Ectodermal cell (in vitro differentiated cells): ENCODE data around the gene RABGGTA.

Source experiments
- H3K27ac ChIP-seq: 2 replicates; pipeline ENCODE4 v1.7.0; 2013; ENCODE audit warnings: mild to moderate bottlenecking, low read depth, low read length; ENCODE audit not compliant: insufficient read depth, poor library complexity, severe bottlenecking
- H3K27me3 ChIP-seq: 2 replicates; pipeline ENCODE4 v1.7.0; 2013; ENCODE audit warnings: mild to moderate bottlenecking, low read length; ENCODE audit not compliant: insufficient read depth, control insufficient read depth, poor library complexity, severe bottlenecking
- H3K36me3 ChIP-seq: one replicate; pipeline ENCODE4 v1.7.0; 2013; ENCODE audit warnings: low read length; ENCODE audit not compliant: control insufficient read depth, insufficient read depth
- H3K4me1 ChIP-seq: one replicate; pipeline ENCODE4 v1.7.0; 2013; ENCODE audit warnings: low read length; ENCODE audit not compliant: control insufficient read depth, insufficient read depth
- H3K4me3 ChIP-seq: 2 replicates; pipeline ENCODE4 v1.7.0; 2013; ENCODE audit warnings: low read depth, low read length, control low read depth; ENCODE audit not compliant: insufficient read depth
- H3K9me3 ChIP-seq: 2 replicates; pipeline ENCODE4 v1.7.0; 2013; ENCODE audit warnings: mild to moderate bottlenecking, low read length, moderate library complexity; ENCODE audit not compliant: control insufficient read depth
- whole genome bisulfite sequencing, 2 experiments: methylation state at CpG; one replicate each; pipeline ENCODE4 v1.1.7; 2013; ENCODE audit warnings: missing lambda C conversion rate in 2 of 2; 5-methylcytosine and 5-hydroxymethylcytosine counted together

Gene RABGGTA

DNA sequence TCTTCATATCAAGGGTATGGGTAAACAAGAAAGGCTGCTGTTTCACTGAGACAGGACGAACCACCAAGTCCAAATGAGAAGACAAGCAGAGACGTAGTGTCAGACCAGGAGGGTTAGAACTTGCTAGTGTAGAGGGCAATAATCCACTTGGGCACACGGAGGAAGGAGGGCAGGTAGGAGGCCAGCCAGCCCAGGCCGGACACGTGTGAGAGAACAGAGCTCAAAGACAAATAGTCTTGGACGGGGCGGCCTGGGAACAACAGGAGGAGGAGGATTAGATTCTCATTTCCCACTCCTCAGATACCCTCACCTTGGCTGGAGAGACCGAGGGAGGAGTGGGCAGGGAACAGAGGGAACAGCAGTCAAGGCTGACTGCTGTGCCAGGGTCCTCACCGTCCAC, 19.3 kb upstream of the RABGGTA start:
- Histone ChIP-seq H3K9me3 (no peaks in the 10 kb centered on the region), H3K36me3 (no peaks in the 10 kb centered on the region), H3K4me1 (no peaks in the 10 kb centered on the region), H3K4me3 (no peak overlapping the region), H3K27me3 (no peaks in the 10 kb centered on the region), H3K27ac (no peak overlapping the region)
- 93 to 94% methylated on average over 8 to 9 of the region's 9 CpGs for WGBS, 2 experiments

- H3K27ac ChIP-seq, result no peak overlapping the region
- H3K4me1 ChIP-seq, result no peaks in the 10 kb centered on the region
- no peaks in the 10 kb centered on the region for H3K36me3 ChIP-seq
- no peaks in the 10 kb centered on the region for H3K9me3 ChIP-seq
- 75 to 80% methylated on average over 6 of the region's 6 CpGs for WGBS, 2 experiments
- H3K27me3 ChIP-seq, result no peaks in the 10 kb centered on the region
- no peak overlapping the region for H3K4me3 ChIP-seq
Observed at GRCh38 chr14:24289649-24290280, 18.4 kb upstream of the RABGGTA start.

DNA sequence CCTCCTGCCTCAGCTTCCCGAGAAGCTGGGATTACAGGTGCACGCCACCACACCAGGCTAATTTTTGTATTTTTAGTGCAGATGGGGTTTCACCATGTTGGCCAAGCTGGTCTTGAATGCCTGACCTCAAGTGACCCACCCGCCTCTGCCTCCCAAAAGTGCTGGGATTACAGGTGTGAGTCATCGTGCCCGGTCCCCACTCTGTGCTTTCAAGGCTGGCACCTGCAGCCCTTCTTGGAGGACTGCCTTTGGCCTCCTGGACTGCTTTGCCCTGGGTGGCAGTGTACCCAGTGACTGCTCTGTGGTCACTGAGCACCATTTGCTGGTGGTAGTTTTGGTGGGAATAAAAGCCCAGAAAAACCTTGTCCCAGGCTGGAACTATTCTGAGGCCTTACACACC, 15.6 kb upstream of the RABGGTA start:
- H3K27ac ChIP-seq, result no peak overlapping the region
- no peaks in the 10 kb centered on the region for H3K36me3 ChIP-seq
- H3K9me3 ChIP-seq, result no peaks in the 10 kb centered on the region
- H3K27me3 ChIP-seq, result no peaks in the 10 kb centered on the region
- no peaks in the 10 kb centered on the region for H3K4me1 ChIP-seq
- no peak overlapping the region for H3K4me3 ChIP-seq
- 88 to 94% methylated on average over 5 of the region's 5 CpGs for WGBS, 2 experiments

GRCh38 chr14:24285351-24285750, 14.0 kb upstream of the RABGGTA start:
- no peaks in the 10 kb centered on the region for H3K4me1 ChIP-seq
- no peak overlapping the region for H3K4me3 ChIP-seq
- H3K36me3 ChIP-seq, result no peaks in the 10 kb centered on the region
- 92 to 95% methylated on average over 4 of the region's 4 CpGs for WGBS, 2 experiments
- no peaks in the 10 kb centered on the region for H3K27me3 ChIP-seq
- no peaks in the 10 kb centered on the region for H3K9me3 ChIP-seq
- no peak overlapping the region for H3K27ac ChIP-seq

- 82 to 83% methylated on average over 11 of the region's 11 CpGs for WGBS, 2 experiments
- Histone ChIP-seq H3K27ac (no peak overlapping the region), H3K27me3 (no peaks in the 10 kb centered on the region), H3K9me3 (no peaks in the 10 kb centered on the region), H3K4me1 (no peaks in the 10 kb centered on the region), H3K36me3 (no peaks in the 10 kb centered on the region), H3K4me3 (no peak overlapping the region)
Observed at GRCh38 chr14:24284501-24285035, 13.2 kb upstream of the RABGGTA start.

- Histone ChIP-seq H3K27ac (no peak overlapping the region), H3K4me1 (no peaks in the 10 kb centered on the region), H3K9me3 (no peaks in the 10 kb centered on the region), H3K36me3 (no peaks in the 10 kb centered on the region), H3K27me3 (no peaks in the 10 kb centered on the region), H3K4me3 (no peak overlapping the region)
- 89 to 90% methylated on average over 5 of the region's 5 CpGs for whole genome bisulfite sequencing, 2 experiments
Observed at GRCh38 chr14:24283796-24284460, 12.5 kb upstream of the RABGGTA start.

- Histone ChIP-seq H3K27ac (no peak overlapping the region), H3K4me3 (no peak overlapping the region), H3K9me3 (no peaks in the 10 kb centered on the region), H3K4me1 (no peaks in the 10 kb centered on the region), H3K36me3 (no peaks in the 10 kb centered on the region), H3K27me3 (no peaks in the 10 kb centered on the region)
- WGBS, 2 experiments, result 85% methylated on average over 3 of the region's 3 CpGs
Observed at GRCh38 chr14:24282736-24283135, 11.3 kb upstream of the RABGGTA start.

- Histone ChIP-seq H3K4me3 (no peak overlapping the region), H3K36me3 (no peaks in the 10 kb centered on the region), H3K27me3 (no peaks in the 10 kb centered on the region), H3K9me3 (no peaks in the 10 kb centered on the region), H3K27ac (no peak overlapping the region), H3K4me1 (no peaks in the 10 kb centered on the region)
- 88 to 93% methylated on average over 7 of the region's 7 CpGs for WGBS, 2 experiments
Observed at GRCh38 chr14:24281636-24282035, 10.2 kb upstream of the RABGGTA start.

GRCh38 chr14:24280797-24281460, 9.5 kb upstream of the RABGGTA start:
- 94% methylated on average over 6 of the region's 6 CpGs for WGBS, 2 experiments
- no peak overlapping the region for H3K4me3 ChIP-seq
- H3K9me3 ChIP-seq, result no peaks in the 10 kb centered on the region
- no peak overlapping the region for H3K27ac ChIP-seq
- no peaks in the 10 kb centered on the region for H3K4me1 ChIP-seq
- no peaks in the 10 kb centered on the region for H3K27me3 ChIP-seq
- H3K36me3 ChIP-seq, result no peaks in the 10 kb centered on the region
